SK-N-SH treated with all-trans-retinoic acid at 6 μM for 48 hours (cell line): Measurements from ENCODE around the gene CD59.

ENCODE experiments used
- ESRRG ChIP-seq: fragments of 250-450 bp; sonication (Bioruptor Pico); IDR thresholded peaks from 2 replicates; pipeline ENCODE4 v1.6.1; 2021; ENCODE audit warnings: mild to moderate bottlenecking
- ISL1 ChIP-seq: fragments of 250-450 bp; sonication (Bioruptor Pico); IDR thresholded peaks from 2 replicates; pipeline ENCODE4 v2.1.2; 2022; ENCODE audit warnings: mild to moderate bottlenecking, moderate library complexity
- PATZ1 ChIP-seq: fragments of 250-450 bp; sonication (Bioruptor Pico); IDR thresholded peaks from 2 replicates; pipeline ENCODE4 v1.8.0; 2020; ENCODE audit warnings: mild to moderate bottlenecking, moderate library complexity, borderline replicate concordance
- ZFP3 ChIP-seq: fragments of 250-450 bp; sonication (Bioruptor Pico); IDR thresholded peaks from 2 replicates; pipeline ENCODE4 v1.5.0; 2020; ENCODE audit warnings: mild to moderate bottlenecking, moderate library complexity
- ZFP30 ChIP-seq: fragments of 450-650 bp; formaldehyde crosslinking; IDR thresholded peaks from 2 replicates; pipeline ENCODE4 v1.5.0; 2022; ENCODE audit warnings: mild to moderate bottlenecking, moderate library complexity

GRCh38 chr11:33769542-33769941 is 33.3 kb upstream of the CD59 start:
- TF ChIP-seq PATZ1 (CRISPR knock-in tag) (no peak), ISL1 (no peak), ESRRG (no peak), ZFP30 (CRISPR knock-in tag) (no peak), ZFP3 (CRISPR knock-in tag) (no peak)
